ENCODE measurements around the gene PDK4. TPM values are rescaled to one million over a fixed set of nuclear protein-coding genes. Genes with fewer than 3 reads are reported as not detected.

Gene PDK4
- total RNA-seq, 1 donor from 2014 or later: 0.07 TPM

GRCh38 chr7:95581467-95581866 lies 14.8 kb downstream of the PDK4 start:
- Mint-ChIP-seq H3K36me3 (ENCODE audit: low read depth) (no peaks in the 10 kb centered on the region), H3K4me3 (no peak overlapping the region), H3K9me3 (no peaks in the 10 kb centered on the region), H3K27ac (ENCODE audit: unreplicated experiment) (no peak overlapping the region), H3K4me1 (no peaks in the 10 kb centered on the region), H3K27me3 (ENCODE audit: low read depth) (peaks cover 69% of the 10 kb centered on the region)
- no peak for TF ChIP-seq CTCF (conservative IDR thresholded peaks at IDR 0.05)
- DNase-seq (ENCODE audit: low read depth, low spot score): no peak

GRCh38 chr7:95579318-95579717 lies 17.0 kb downstream of the PDK4 start:
- Mint-ChIP-seq H3K4me3 (no peak overlapping the region), H3K9me3 (peaks cover 2% of the 10 kb centered on the region), H3K27ac (ENCODE audit: unreplicated experiment) (no peak overlapping the region), H3K4me1 (no peaks in the 10 kb centered on the region), H3K27me3 (ENCODE audit: low read depth) (peaks cover 71% of the 10 kb centered on the region), H3K36me3 (ENCODE audit: low read depth) (no peaks in the 10 kb centered on the region)
- no peak for TF ChIP-seq CTCF (conservative IDR thresholded peaks at IDR 0.05)
- no peak for DNase-seq (ENCODE audit: low read depth, low spot score)

GRCh38 chr7:95578299-95578855 lies 17.9 kb downstream of the PDK4 start:
- Mint-ChIP-seq H3K36me3 (ENCODE audit: low read depth) (no peaks in the 10 kb centered on the region), H3K27ac (ENCODE audit: unreplicated experiment) (no peak overlapping the region), H3K27me3 (ENCODE audit: low read depth) (peaks cover 65% of the 10 kb centered on the region), H3K9me3 (peaks cover 2% of the 10 kb centered on the region), H3K4me1 (no peaks in the 10 kb centered on the region), H3K4me3 (no peak overlapping the region)
- no peak for DNase-seq (ENCODE audit: low read depth, low spot score)
- no peak for TF ChIP-seq CTCF (conservative IDR thresholded peaks at IDR 0.05)

- DNase-seq (ENCODE audit: low read depth, low spot score): no peak
Observed at GRCh38 chr7:95577137-95577536, 19.2 kb downstream of the PDK4 start.

GRCh38 chr7:95569720-95570119 lies 26.6 kb downstream of the PDK4 start:
- peaks cover 3% of the 10 kb centered on the region for H3K9me3 Mint-ChIP-seq
- H3K27ac Mint-ChIP-seq (ENCODE audit: unreplicated experiment): no peak overlapping the region
- no peak for TF ChIP-seq CTCF (conservative IDR thresholded peaks at IDR 0.05)
- H3K27me3 Mint-ChIP-seq (ENCODE audit: low read depth): peaks cover 12% of the 10 kb centered on the region
- no peaks in the 10 kb centered on the region for H3K4me1 Mint-ChIP-seq
- no peak for DNase-seq (ENCODE audit: low read depth, low spot score)
- no peaks in the 10 kb centered on the region for H3K36me3 Mint-ChIP-seq (ENCODE audit: low read depth)
- H3K4me3 Mint-ChIP-seq: no peak overlapping the region

More at GRCh38 chr7:95577137-95577536, 19.2 kb downstream of the PDK4 start:
- H3K4me1 Mint-ChIP-seq: no peaks in the 10 kb centered on the region
- peaks cover 2% of the 10 kb centered on the region for H3K9me3 Mint-ChIP-seq
- no peaks in the 10 kb centered on the region for H3K36me3 Mint-ChIP-seq (ENCODE audit: low read depth)
- no peak overlapping the region for H3K27ac Mint-ChIP-seq (ENCODE audit: unreplicated experiment)
- H3K27me3 Mint-ChIP-seq (ENCODE audit: low read depth): peaks cover 54% of the 10 kb centered on the region
- no peak overlapping the region for H3K4me3 Mint-ChIP-seq
- TF ChIP-seq CTCF (conservative IDR thresholded peaks at IDR 0.05): no peak

All from neural crest cell (in vitro differentiated cells).